Measurements from ENCODE around the gene CDH2.

CDH2 gene

DNA sequence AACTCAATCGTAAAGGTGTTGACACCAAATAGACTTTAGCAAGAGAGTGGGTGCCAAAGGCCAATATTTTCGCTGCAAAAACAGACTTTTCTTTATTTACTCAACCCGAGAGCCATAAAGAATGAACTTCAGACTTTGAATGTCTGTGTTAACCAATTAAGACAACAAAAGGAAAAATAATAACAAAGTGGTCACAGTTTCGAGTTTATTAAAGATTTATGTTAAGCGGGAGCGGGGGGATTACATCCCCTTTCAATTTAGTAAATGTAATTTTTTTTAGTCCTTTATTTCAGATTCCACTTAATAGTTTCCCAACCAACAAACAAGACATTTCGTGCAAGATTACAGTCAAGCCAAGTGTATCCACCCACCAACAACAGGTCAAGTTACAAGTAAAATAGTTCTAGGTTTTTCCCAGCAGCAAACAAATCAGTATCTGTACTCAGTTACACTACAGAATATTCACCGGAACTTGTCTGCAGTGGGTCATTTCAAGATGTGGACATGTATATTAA is 9.0 kb downstream of the CDH2 start:
- DNase-seq, result no peak

- no peak for DNase-seq
These were observed 12.0 kb downstream of the CDH2 start for GRCh38 chr18:28164771-28165483.

DNA sequence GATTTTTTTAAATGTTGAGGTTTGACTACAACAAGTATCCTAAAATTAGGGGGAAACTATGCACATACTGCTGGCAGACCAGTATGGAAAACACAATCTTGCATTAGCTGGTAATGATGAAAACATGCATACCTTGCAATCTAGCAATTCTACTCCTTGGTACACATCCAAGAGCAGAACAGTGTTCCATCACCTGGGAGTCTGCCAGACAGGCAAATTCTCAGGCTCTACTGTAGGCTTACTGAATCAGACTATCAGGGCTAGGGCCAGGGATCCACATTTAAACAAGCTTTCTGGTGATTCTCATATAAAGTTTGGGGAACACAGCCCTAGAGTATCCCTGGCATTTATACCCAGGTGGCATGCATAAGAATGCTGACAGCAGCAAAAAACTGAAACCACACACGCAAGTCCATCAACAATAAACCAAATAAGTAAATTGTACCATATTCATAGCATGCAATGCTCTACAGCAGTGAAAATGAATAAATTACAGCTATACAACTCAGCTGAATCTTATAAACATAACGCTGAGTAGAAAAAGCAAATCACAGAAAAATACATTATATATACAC is 13.6 kb downstream of the CDH2 start:
- no peak for DNase-seq

GRCh38 chr18:28161608-28162599 is 15.0 kb downstream of the CDH2 start:
- no peak for DNase-seq

DNA sequence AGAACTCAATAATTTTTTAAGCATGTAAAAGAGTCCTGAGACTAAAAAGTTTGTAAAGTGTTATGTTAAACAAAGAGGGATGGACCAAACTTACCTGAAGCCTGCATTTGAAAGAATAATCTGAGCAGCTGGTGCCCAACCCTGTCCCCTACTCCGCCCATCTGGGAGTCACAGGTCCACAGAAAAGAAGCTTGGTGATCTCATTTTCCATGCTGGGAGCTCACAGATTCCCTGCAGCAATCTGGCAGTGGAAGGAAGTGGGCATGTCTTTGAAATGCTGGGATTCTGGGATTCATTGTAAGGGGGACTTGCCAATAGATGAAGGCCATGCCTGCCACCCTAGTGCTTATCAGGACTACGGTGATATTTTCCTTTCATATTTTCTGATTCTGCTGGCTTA is 17.9 kb downstream of the CDH2 start:
- DNase-seq, result no peak

DNA sequence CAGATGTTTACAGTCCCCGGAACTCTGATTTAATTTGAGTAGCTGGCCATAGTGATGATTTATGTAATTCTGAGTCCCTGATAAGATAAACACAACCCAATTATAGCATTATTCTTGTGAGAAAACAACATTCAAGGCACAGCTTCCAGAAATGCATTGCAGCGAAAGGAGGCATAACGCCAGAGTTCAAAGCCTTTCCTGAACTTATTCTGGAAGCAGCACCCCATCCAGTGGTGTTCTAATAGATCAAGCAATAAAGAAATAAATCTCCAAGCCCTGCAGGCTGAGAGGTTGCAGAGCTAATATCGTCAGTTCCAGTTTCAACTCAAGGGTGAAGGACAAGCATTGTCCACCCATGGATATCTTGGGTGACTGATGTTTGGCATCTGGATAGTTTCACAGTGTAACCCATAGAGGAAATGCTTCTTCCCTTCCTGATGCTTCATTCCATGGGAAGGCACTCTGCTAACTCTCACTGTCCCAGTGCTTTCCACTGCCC is 18.8 kb downstream of the CDH2 start:
- no peak for DNase-seq

GRCh38 chr18:28153485-28154065 is 23.4 kb downstream of the CDH2 start:
- DNase-seq, result no peak

GRCh38 chr18:28152754-28153153 is 24.2 kb downstream of the CDH2 start:
- DNase-seq, result no peak

DNA sequence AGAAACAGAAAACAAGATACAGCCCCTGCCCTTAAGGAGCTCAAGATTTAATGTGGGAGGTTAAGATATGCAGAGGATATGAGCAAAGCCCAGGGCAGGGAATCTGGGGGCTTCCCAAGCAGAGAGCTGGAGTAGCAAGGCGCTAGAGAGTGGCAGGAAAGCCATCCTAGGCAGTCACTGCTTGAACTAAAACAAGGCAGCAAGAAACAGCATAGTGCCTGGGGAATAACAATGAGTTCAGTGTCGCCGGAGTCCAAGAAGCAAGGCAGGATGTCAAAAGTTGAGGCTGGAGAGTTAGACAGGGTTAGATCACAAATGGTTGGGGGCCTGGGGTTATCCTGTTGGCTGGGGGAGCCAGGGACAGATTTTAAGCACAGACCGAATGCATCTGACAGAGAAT is 24.6 kb downstream of the CDH2 start:
- no peak for DNase-seq

DNA sequence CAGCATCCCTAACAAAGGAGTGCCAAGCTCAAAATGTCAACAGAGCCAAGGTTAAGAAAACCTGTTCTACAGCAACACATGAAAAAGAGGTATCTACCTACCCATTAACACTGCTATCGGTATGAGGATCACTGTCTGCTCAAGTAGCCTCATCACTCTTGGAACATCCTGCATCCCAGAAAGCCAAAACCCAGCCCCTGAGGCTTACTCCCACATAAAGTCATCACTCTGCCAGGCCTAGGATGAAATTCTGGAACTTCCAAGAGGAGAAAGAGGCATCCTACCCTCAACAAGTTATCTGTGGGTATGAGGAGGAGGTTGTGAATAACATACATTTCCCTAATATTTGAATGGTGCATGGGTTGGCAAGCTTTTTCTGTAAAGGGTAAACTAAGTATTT is 25.5 kb downstream of the CDH2 start:
- no peak for DNase-seq

GRCh38 chr18:28150925-28151324 is 26.0 kb downstream of the CDH2 start:
- DNase-seq, result no peak

DNA sequence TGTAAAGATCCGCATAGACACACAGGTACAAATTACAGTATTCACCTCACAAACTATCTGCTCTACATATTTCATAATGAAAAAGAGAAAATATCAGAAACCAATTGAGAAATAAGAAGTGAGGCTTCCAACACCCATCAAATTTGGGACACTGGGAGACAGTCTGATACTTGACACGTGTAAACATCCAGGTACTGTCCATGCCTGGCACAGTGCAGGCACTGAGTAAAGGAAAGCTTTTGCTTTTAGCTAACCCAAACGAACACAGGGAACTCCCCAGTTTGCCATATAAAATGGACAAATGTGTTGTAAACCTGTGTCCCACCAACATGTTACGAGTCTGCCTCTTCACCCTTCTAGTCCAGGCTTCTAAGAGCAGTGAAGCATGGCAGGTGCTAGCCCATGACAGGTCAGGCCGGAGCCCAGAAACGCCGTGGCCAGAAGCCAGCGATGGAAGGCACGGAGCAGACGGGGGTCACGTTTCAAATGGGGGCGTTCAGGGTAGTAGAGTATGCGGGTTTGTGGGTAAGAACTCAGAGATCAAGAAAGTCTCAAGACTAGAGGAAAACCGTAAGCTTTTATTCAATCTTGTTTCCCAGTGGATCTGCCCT is 27.0 kb downstream of the CDH2 start:
- no peak for DNase-seq

- DNase-seq, result no peak
These were observed 29.2 kb downstream of the CDH2 start for GRCh38 chr18:28147674-28148171.

DNA sequence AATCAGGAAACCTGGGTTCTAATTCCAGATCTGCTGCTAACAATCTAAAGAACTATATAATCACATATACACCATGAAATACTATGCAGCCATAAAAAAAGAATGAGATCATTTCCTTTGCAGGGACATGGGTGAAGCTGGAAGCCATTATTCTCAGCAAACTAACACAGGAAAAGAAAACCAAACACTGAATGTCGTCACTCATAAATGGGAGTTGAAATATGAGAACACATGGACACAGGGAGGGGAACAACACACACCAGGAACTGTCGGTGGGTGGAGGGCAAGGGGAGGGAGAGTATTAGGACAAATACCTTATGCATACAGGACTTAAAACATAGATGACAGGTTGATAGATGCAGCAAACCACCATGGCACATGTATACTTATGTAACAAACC is 33.2 kb downstream of the CDH2 start:
- no peak for DNase-seq

GRCh38 chr18:28138816-28139215 is 38.1 kb downstream of the CDH2 start:
- DNase-seq, result no peak

DNA sequence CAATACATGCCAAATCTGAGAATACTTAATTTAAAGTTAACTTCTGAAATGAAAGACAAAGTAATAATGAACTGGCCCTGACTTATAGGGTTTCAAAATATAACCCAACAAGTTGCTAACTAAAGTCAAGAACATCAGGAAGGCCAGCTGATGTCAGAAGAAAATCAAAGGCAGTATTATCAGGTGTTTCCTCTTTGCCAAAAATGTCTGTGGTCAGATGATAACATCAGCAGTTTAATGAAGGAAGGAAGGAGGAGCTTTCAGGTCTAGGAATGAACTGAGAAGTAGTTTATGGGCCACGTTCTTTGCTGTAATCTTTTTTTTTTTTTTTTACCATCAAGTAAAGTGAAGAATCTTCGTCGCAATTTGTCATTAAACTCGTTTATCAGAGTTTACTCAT is 40.9 kb downstream of the CDH2 start:
- no peak for DNase-seq

DNA sequence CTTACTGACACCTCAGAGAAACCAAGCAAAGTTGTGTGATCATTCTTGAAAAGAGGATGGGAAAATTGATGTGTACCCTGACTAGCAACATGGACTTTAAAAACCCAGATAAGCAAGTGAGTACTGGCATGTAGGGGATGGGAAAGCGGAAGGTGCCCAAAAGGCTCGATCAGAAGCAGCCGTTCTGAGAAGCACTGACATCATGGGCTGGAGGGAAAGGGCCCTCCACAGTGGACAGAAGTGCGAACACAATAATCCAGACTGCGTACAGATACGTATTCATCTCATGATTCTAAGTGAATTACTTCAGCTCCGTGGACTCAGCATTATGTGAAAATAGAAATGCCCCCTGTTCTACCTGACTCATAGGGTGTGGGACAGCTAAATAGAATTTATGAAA is 42.2 kb downstream of the CDH2 start:
- no peak for DNase-seq

DNA sequence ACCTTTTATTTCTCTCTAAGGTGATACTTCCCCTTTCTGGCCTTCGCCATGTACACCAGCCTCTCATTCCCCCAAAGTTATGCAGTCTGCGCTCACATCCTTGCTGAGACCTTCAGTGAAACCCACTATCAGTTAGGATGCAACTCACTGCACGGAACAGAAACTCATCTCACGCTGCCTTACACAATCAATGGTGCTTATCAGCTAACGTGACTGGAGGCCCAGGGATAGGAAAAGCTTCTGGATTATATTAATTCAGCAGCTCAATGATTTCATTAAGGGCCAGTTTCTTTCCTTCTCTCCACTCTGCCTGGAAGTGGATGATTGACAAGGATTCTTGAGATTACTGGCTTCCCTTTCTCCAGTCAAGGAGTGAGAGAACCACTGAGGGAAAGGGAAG is 44.8 kb downstream of the CDH2 start:
- no peak for DNase-seq

GRCh38 chr18:28128659-28128980 is 48.3 kb downstream of the CDH2 start:
- no peak for DNase-seq

DNA sequence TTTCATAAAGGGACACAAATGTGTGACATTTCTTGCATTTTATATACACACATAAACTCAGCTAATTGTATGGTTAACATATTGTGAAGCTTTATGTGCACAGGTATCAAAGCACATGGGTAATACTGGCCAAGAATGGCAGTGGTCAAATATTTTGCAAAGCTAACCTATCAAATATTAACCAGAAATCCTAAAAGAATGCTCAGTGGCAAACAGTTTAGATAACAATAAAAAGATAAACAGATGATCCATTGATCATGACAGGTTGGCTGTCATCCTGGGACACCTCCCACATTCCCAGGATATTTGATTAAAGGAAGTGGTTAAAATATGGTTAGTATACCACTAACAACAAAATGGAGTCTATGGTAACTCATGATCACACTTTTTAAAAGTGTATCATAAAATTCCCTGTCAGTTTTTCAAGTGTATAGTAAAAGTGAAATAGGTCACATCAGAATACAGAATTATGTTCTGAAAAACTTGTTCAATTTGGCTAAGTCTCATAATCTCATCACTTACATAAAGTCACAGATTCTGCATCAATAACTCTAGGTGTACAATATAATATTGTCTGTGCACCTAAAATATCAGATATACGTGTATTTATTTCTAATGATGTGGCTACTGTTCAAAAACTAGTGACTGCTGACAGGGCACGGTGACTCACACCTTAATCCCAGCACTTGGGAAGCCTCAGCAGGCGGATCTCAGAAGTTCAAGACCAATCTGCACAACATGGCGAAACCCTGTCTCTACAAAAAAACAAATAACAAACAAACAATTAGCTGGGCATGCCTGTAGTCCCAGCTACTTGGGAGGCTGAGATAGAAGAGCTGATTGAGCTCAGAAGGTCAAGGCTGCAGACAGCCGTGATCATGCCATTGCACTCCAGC is 48.9 kb downstream of the CDH2 start:
- no peak for DNase-seq

- no peak for DNase-seq
These were observed 49.7 kb downstream of the CDH2 start for GRCh38 chr18:28127228-28127627.
